KMS-11 (cell line): ENCODE results near the gene NR2F2.

Source experiments
- H2AFZ ChIP-seq: fragments of 200-600 bp; sonication (generic); 2 replicates; pipeline ENCODE4 v1.6.1; 2016; ENCODE audit warnings: antibody characterized with exemption, mixed run types, low read depth
- H3K27ac ChIP-seq: fragments of 200-600 bp; sonication (generic); 2 replicates; pipeline ENCODE4 v1.6.1; 2016; ENCODE audit warnings: mild to moderate bottlenecking, mixed run types
- H3K27me3 ChIP-seq: fragments of 200-600 bp; sonication (generic); 2 replicates; pipeline ENCODE4 v1.6.1; 2017; ENCODE audit warnings: mild to moderate bottlenecking, low read depth, mixed run types, moderate library complexity; ENCODE audit not compliant: insufficient read depth
- H3K36me3 ChIP-seq: fragments of 200-600 bp; sonication (generic); 2 replicates; pipeline ENCODE4 v1.6.1; 2017; ENCODE audit warnings: mild to moderate bottlenecking, mixed run types; ENCODE audit not compliant: insufficient read depth
- H3K4me1 ChIP-seq: fragments of 200-600 bp; sonication (generic); 2 replicates; pipeline ENCODE4 v1.6.1; 2016; ENCODE audit warnings: mild to moderate bottlenecking, low read depth, mixed run types; ENCODE audit not compliant: poor library complexity, severe bottlenecking
- H3K4me2 ChIP-seq: fragments of 200-600 bp; sonication (generic); 2 replicates; pipeline ENCODE4 v1.7.0; 2016; ENCODE audit warnings: mild to moderate bottlenecking, mixed run types
- H3K4me3 ChIP-seq: fragments of 200-600 bp; sonication (generic); IDR thresholded peaks from 2 replicates; pipeline ENCODE4 v1.6.1; 2017; ENCODE audit warnings: low read depth, low read length, mixed read lengths; ENCODE audit not compliant: insufficient read depth
- H3K79me2 ChIP-seq: fragments of 200-600 bp; sonication (generic); 2 replicates; pipeline ENCODE4 v1.6.1; 2016; ENCODE audit warnings: low read depth, mixed run types; ENCODE audit not compliant: insufficient read depth
- H3K9ac ChIP-seq: fragments of 200-600 bp; sonication (generic); 2 replicates; pipeline ENCODE4 v1.6.1; 2016; ENCODE audit warnings: mild to moderate bottlenecking, mixed run types
- H4K20me1 ChIP-seq: fragments of 200-600 bp; sonication (generic); 2 replicates; pipeline ENCODE4 v1.6.1; 2016; ENCODE audit warnings: mild to moderate bottlenecking, mixed run types; ENCODE audit not compliant: insufficient read depth
- TF ChIP-seq, protein P1 (sequence below): fragments of 200-600 bp; sonication (generic); conservative IDR thresholded peaks from 2 replicates; pipeline ENCODE4 v1.6.1; 2017; ENCODE audit warnings: low read depth, mild to moderate bottlenecking, antibody characterized with exemption, low read length, moderate library complexity, mixed read lengths

Gene NR2F2

DNA sequence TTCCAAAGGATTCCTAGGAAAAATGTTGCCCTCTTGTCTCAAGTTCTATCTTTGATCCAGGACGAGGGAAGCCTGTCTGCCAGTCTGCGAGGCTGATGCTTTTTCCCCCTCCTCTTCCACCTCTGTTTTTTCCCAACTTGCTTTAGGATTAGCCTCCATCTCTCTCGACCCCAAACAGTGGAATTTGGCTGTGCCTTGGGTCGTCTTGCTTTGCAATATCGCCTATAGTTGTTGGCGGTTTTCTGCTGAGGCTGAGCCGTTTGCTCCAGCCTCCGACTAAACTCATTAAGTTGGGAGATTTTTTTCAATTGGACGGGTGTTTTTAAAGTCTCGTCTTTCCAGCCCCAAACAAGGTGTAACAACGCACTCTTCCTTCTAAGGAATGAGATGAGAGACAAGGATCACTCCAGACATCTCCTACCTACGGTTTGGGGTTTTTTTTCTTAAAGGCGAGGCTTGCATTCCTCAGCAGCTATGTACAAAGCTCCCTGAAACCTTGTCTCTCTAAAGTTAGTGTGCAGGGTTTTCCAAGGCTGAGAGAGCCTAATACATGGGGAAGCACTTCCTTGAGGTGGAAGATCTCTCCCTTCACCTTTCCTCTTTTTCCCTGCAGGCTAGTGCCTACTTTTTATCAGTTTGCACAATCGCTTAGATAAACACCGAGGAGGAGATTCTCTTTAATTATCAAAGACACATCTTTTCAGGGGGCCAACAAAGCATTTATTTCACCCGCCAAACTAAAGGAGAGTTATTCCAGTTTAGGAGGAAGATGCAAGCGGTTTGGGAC lies 4.8 kb upstream of the NR2F2 start:
- H3K4me1 ChIP-seq: peaks cover 33% of the 10 kb centered on the region
- H3K79me2 ChIP-seq: peaks cover 16% of the 10 kb centered on the region; the same call in 1 of the 2 replicates
- TF ChIP-seq, protein P1, sequence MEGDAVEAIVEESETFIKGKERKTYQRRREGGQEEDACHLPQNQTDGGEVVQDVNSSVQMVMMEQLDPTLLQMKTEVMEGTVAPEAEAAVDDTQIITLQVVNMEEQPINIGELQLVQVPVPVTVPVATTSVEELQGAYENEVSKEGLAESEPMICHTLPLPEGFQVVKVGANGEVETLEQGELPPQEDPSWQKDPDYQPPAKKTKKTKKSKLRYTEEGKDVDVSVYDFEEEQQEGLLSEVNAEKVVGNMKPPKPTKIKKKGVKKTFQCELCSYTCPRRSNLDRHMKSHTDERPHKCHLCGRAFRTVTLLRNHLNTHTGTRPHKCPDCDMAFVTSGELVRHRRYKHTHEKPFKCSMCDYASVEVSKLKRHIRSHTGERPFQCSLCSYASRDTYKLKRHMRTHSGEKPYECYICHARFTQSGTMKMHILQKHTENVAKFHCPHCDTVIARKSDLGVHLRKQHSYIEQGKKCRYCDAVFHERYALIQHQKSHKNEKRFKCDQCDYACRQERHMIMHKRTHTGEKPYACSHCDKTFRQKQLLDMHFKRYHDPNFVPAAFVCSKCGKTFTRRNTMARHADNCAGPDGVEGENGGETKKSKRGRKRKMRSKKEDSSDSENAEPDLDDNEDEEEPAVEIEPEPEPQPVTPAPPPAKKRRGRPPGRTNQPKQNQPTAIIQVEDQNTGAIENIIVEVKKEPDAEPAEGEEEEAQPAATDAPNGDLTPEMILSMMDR: no peak
- peak overlapping the region; percentile 86 for H3K27ac ChIP-seq
- peak overlapping the region; percentile 85 for H3K9ac ChIP-seq
- H3K27me3 ChIP-seq: no peaks in the 10 kb centered on the region
- peak overlapping the region; percentile 21 for H3K4me3 ChIP-seq
- peak overlapping the region; percentile 70 for H3K4me2 ChIP-seq
- peak overlapping the region; percentile 92 for H2AFZ ChIP-seq
- no peaks in the 10 kb centered on the region for H4K20me1 ChIP-seq
- no peaks in the 10 kb centered on the region for H3K36me3 ChIP-seq

DNA sequence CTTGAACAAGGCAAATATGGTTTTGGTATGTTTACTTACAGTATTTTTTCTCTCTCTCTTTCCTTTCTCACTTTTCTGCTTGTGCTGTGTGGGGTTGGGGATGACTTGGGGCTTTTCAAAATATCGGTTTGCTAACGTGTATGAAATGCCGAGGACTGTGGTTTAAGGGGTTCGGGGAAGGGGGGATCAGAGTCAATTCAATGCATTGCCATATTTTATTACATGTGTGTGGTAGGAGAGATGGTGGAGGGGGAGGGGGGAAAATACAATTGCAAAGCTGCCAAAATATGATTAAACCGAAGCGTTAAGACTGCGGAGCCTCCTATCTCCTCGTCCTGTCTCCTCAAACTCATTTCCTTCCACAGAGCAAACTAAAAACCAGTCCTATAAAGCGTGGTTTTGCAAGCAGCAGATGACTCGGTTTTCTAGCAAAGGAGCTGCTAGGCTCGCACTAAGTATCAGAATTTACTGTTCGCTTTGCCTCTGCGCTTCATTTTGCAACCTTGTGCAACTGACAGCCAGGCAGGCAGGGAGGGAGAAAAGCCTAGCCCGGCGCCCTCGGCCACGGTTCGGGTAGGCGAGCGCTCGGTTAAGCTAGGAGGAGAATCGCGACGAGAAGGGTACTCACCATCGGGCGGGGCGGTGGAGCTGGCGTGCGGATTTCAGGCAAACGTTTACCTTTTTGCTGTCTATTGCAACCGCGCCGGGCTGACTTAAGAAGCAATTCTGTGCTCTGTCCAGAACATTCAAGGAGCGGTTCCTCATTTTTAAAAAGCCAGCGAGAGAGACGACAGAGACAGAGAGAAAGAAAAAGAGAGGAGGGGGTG lies 4.0 kb upstream of the NR2F2 start:
- Histone ChIP-seq H4K20me1 (no peaks in the 10 kb centered on the region), H2AFZ (peak overlapping the region; percentile 92), H3K79me2 (peaks cover 18% of the 10 kb centered on the region; the same call in 1 of the 2 replicates), H3K4me2 (peak overlapping the region; percentile 70), H3K27me3 (no peaks in the 10 kb centered on the region), H3K9ac (peak overlapping the region; percentile 85), H3K4me1 (peaks cover 33% of the 10 kb centered on the region), H3K36me3 (no peaks in the 10 kb centered on the region), H3K27ac (peak overlapping the region; percentile 86), H3K4me3 (peak overlapping the region; percentile 21)
- TF ChIP-seq, protein P1: no peak

DNA sequence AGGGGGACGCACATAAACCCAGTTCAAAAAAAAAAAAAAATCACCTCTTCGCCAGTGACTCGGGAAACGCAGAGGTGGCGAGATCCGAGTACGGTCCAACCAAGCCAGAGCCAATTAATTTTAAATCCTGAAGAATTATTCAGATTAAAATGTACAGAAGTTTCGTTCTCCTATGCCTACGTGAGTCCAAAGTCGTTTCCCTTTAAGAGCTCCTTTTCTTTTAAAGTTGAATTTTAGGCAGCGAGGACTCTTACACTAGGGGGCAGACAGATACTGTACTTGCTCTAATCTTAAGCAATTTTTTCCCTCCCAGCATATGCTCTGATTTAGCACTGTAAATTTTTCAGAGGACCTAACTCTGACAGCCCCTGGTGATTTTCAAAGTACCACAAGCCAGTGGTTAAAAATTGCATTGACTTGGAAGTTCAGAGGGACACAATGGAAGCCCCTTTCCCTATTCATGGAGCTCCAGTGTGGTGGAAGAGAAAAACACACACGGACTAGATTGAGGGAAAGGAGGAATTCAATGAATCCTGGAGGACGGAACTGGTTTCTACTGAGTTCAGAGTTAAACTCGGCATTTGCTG lies 3.3 kb upstream of the NR2F2 start:
- H3K4me1 ChIP-seq: peaks cover 33% of the 10 kb centered on the region
- peak overlapping the region; percentile 21 for H3K4me3 ChIP-seq
- no peaks in the 10 kb centered on the region for H3K27me3 ChIP-seq
- H3K4me2 ChIP-seq: peak overlapping the region; percentile 70; the same call in 1 of the 2 replicates
- no peaks in the 10 kb centered on the region for H4K20me1 ChIP-seq
- peak overlapping the region; percentile 85 for H3K9ac ChIP-seq
- TF ChIP-seq, protein P1: peak; percentile 66
- H3K79me2 ChIP-seq: peaks cover 23% of the 10 kb centered on the region; the same call in 1 of the 2 replicates
- peak overlapping the region; percentile 92 for H2AFZ ChIP-seq
- peak overlapping the region; percentile 86 for H3K27ac ChIP-seq
- H3K36me3 ChIP-seq: no peaks in the 10 kb centered on the region

DNA sequence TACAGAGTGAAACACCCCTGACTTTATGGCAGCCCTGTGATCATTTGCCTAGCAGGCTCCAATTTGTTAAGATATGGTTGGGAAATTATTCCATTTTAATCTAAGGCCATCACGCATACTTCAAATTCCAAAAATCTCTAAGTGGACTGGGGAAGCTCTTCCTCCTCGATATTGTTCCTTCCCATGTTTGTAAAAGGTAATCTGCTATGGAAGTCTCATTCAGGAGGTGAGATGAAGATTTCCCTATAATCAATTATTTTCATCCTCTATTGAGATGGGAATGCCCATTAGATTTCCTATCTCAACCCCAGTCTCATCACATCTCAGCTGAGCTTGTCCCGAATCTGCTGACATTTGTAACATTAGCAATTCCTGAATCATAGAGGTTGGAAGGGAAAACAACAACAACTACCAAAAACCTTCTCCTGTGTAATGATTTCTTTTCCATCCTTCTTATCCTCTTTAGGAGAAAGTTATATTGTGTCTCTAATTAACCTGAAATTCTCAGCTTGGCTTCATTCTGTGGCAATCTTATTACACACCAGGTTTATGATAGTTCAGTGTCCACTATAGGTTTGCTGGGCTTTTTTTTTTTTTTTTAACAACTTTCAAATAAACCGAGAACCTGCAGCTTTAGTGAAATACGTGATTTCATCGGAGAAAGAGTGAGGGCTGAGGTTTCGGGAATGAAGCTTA lies 2.2 kb upstream of the NR2F2 start:
- Histone ChIP-seq H2AFZ (no peak overlapping the region), H3K27me3 (no peaks in the 10 kb centered on the region), H3K9ac (no peak overlapping the region), H3K27ac (no peak overlapping the region), H3K36me3 (no peaks in the 10 kb centered on the region), H4K20me1 (no peaks in the 10 kb centered on the region), H3K79me2 (peaks cover 32% of the 10 kb centered on the region), H3K4me3 (no peak overlapping the region), H3K4me1 (peaks cover 44% of the 10 kb centered on the region), H3K4me2 (no peak overlapping the region)
- TF ChIP-seq, protein P1: no peak
